Activated CD4-positive, CD25-positive, alpha-beta regulatory T cell (primary cell): Measurements from ENCODE around the gene KIAA0753.

Source experiments
- DNase-seq, 4 experiments: peaks; one replicate each; lab custom pipeline; 2025; lab: John Stamatoyannopoulos, UW

Gene KIAA0753

GRCh38 chr17:6641247-6641863 is 844 bp upstream of the KIAA0753 start:
- no peak for DNase-seq

GRCh38 chr17:6639586-6640535 is 650 bp downstream of the KIAA0753 start:
- DNase-seq, result no peak

- no peak for DNase-seq
Observed at GRCh38 chr17:6639014-6639585, 1.4 kb downstream of the KIAA0753 start.

DNA sequence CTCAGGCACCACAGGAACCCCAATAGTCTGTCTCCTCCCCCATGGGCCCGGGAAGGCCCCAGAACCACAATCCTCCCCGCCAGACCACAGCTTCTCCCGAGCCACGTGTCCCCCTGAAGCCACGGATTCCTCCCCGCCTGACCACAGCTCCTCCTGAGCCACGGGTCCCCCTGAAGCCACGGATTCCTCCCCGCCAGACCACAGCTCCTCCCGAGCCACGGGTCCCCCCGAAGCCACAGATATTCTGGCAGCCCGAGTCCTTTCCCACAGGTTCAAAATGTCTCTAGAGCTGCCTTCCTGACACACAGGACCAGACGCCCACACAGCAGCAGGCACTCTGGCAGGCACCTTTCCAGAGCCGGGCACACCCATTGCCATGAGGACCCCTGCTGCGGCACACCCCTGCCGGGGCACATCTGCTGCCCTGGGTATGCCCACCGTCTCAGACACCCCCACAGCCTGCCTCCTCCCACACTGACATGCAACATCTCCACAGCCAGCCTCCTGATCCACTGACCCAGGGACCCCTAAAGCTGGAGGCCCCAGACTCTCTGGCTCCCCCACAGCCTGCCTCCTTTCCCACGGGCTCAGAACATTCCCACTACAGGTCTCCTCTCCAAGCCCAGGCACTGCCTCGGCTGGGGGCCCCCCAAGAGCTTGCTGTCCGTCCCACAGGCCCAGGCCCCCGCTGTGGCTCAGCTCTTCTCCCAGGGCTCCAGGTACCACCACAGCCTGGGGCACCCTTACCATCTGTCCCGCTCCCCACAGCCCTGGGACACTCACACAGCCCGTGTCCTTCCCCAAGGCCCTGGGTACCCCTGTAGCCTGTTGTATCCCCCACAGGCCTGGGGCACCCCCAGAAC is 2.2 kb downstream of the KIAA0753 start:
- DNase-seq, result no peak

GRCh38 chr17:6637458-6637840 is 3.1 kb downstream of the KIAA0753 start:
- DNase-seq, result no peak

- no peak for DNase-seq
Observed at GRCh38 chr17:6636616-6637457, 3.7 kb downstream of the KIAA0753 start.

DNA sequence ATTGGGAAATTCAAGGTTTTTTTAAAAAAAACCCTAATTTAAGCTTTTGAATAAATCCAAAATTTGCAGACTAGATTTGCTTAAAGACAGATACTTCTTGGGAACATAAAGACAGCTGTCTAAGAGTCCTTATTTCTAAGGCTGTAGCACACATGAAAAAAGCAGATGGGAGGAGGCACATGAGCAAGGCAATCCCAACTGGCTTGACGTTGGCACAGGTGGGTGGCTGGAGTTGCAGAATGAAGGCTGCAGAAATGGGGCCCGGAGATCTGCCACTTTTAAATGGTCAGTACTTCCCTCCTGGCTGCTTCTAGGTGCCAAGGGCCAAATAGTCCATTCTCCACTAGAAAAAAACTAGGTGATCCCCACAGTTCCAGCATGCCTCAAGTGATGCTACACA is 4.4 kb downstream of the KIAA0753 start:
- DNase-seq, result no peak

DNA sequence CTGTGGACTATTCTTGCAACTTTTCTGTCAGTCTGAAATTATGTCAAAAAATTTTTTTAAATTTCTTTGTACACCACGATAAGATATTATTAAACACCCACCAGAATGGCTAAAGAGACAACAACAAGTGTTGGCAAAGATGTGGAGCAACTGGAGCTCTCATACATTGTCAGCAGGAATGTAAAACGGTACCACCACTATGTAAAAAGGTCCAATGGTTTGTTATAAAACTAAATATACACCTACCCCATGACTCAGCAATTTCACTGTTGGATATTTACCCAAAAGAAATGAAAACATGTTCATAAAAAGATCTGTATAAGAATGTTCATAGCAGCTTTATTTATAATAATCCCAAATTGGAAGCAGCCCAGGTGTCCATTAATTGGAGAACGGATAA is 7.2 kb downstream of the KIAA0753 start:
- no peak for DNase-seq

DNA sequence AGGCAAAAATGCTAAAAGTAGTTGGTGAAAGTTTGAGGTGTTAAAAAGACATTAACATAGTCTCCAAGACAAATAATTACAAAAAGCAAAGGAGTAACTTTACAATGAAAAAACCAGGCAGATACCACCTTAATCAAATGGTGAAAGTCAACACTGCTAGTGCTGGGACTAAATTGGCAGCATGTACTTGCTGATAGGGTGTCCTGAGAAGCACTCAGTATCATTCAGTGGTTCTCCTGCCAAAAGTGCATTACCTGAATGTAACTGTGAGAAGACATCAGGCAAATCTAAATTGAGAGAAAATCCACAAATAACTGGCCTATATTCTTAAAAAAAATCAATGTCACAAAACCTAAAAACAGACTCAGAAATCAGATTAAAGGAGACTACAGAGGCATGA is 8.0 kb downstream of the KIAA0753 start:
- no peak for DNase-seq

DNA sequence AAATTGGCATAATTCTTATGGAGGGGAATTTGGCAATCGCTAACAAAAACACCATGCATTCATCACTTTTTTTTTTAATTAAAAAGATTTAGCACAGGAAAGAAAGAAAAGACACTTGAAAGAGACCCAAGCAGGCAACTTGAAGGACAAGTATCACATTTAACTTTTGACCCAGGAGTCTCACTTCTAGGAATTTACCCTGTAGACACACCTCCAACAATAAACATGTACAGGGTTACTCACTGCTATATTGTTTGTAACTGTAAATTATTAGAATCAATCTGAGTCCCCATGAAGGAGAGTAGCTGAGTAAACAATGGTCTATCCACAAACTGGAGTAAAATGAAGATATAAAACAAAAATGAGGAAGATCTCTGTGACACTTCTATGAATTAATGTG is 10.1 kb downstream of the KIAA0753 start:
- DNase-seq, result no peak

DNA sequence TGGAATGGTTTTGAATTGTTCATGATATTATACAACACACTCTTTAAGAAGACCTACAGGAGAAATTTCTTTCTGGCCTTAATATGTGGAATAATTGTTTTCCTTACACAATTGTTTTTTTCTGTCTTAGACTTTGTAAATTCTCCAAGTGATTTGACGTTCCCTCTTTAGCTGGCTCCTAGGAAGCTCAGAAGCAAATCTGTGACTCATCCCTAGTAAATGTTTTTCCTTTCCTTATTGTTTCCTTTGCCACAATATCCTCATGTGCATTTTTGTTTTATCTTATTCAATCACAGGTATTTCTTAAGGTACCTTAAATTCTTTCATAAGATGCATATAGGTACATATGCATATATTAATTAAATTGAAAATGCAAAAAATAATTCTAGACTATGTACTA is 13.5 kb downstream of the KIAA0753 start:
- no peak for DNase-seq

DNA sequence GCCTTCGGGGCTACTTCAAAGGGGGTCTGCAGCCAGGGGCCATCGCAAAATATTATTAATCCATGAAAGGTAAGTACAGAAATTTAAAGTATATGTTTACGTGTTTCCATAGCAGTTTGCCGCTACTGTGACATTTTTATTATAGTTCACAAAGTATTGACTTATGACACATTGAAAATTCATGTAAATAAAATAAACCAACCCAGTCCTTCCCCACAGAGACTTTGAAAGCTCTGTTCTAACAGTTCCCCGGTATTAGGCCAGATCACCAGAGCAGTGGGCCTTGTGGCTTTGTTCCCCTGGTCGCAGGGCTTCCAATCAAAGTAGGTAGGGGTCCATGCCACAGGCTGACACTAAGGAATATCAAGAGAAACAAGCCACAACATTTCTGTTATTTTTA is 13.9 kb downstream of the KIAA0753 start:
- no peak for DNase-seq

DNA sequence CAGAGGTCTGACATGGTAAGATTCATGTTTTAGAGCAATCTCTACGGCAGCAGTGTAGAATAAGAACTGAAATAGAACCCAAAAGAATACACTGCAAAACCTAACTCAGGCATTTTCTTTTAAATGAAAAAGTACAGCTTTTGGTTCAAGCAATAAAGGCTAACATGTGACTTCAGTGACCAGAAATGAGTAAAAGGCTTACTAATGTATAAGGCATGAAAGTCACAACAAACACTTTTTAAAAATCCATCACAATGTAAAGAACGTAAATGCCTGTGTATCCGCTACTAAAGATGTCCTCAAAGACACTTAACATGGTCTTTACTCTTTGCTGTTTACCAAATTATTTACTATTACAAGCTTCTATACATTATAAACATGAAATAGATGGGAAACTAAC is 16.6 kb downstream of the KIAA0753 start:
- no peak for DNase-seq

GRCh38 chr17:6611231-6611630 is 29.3 kb downstream of the KIAA0753 start:
- no peak for DNase-seq

- no peak for DNase-seq
Observed at GRCh38 chr17:6610011-6610410, 30.5 kb downstream of the KIAA0753 start.

GRCh38 chr17:6608321-6608720 is 32.2 kb downstream of the KIAA0753 start:
- no peak for DNase-seq

- DNase-seq, result no peak
Observed at GRCh38 chr17:6605142-6605541, 35.4 kb downstream of the KIAA0753 start.

GRCh38 chr17:6603744-6604325 is 36.7 kb downstream of the KIAA0753 start:
- no peak for DNase-seq

DNA sequence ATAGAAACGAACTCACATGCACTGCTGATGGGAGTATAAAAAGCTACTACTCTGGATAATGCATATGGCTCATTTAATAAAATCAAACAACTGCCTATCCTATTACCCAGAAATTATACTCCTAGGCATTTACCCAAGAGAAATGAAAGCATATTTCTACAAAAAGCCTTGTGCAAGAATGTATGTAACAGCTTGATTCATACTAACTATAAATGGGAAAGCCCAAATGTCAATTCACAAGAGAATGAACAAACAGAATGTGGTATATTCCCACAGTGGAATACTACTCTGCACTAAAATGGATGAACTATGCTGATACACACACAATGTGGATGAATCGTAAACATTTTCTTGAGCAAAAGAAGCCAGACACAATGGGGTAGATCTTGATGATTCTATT is 38.4 kb downstream of the KIAA0753 start:
- no peak for DNase-seq

DNA sequence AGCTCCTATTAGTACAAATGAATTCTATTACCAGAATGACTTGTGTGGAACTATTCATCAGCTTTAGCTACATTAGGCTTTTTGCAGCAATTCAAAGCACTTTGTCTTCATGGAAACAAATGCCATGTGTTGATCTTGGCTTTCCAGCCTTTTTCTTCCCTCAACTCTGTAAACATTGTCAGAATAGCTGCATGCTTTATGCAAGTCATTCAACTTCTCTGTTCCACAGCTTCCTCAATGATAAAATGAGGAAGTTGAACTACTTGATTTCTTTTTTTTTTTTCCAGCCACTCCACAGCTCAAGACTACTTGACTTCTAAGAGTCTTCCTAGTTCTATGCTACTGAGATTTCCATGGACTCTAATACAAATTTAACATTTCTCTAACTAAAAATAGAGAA is 41.1 kb downstream of the KIAA0753 start:
- no peak for DNase-seq

DNA sequence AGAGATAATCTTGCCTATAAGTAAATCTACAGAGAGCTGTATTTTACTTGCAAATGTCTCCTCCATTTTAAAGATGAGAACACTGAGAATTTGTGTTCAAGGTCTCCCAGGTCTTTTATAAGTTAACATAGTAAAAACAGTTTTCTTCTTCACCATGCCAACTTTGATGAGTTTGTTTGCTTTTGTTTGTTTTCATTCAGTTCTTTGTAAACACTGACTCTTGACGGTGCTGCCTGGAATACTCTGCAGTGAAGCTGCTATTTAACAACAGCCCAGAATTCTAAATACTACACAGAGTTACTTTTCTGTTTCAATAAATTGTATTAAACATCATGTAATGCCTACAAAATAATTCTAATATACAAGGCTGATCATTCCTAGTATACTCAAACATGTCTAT is 42.8 kb downstream of the KIAA0753 start:
- DNase-seq, result no peak
